Measurements from ENCODE around the gene GPR78. TPM values are rescaled to one million over a fixed set of nuclear protein-coding genes. Genes with fewer than 3 reads are reported as not detected.

The GPR78 gene
- total and polyA plus RNA-seq, 2 donors (not counting 1 experiment from before 2014, with no cell fraction given): 0.20 to 0.33 TPM

- H3K79me2 ChIP-seq (ENCODE audit: control insufficient read depth, insufficient read depth, low read length): no peaks in the 10 kb centered on the region
- no peaks in the 10 kb centered on the region for H4K20me1 ChIP-seq (ENCODE audit: control insufficient read depth, extremely low read depth, insufficient read depth, low read length)
- peaks cover 18% of the 10 kb centered on the region for H3K27me3 ChIP-seq (ENCODE audit: control insufficient read depth, insufficient read depth, low read length)
- H2AFZ ChIP-seq (ENCODE audit: low read length): no peak overlapping the region
- H3K4me2 ChIP-seq (ENCODE audit: extremely low read depth, insufficient read depth, low read length): no peak overlapping the region
- H3K9me3 ChIP-seq (ENCODE audit: control insufficient read depth, insufficient read depth, low read depth, low read length): no peaks in the 10 kb centered on the region
- H3K4me1 ChIP-seq (ENCODE audit: control insufficient read depth, extremely low read depth, insufficient read depth, low read length): peaks cover 3% of the 10 kb centered on the region
- no peak overlapping the region for H3K9ac ChIP-seq (ENCODE audit: insufficient read depth, low read length)
- H3K36me3 ChIP-seq (ENCODE audit: control insufficient read depth, insufficient read depth, low read length): no peaks in the 10 kb centered on the region
- TF ChIP-seq CTCF (conservative IDR thresholded peaks at IDR 0.05 in 1 of 2, IDR thresholded peaks at IDR 0.05 in 1 of 2; ENCODE audit: low read depth in 1 of 2, low read length in 2 of 2) (no peak), EZH2 (IDR thresholded peaks at IDR 0.05; ENCODE audit: low read length, missing control alignments) (no peak)
- H3K4me3 ChIP-seq (replicated peaks in 1 of 4; ENCODE audit: control extremely low read depth in 1 of 4, insufficient read depth in 1 of 4, low read depth in 3 of 4, low read length in 4 of 4): no peak overlapping the region
- no peak for DNase-seq (ENCODE audit: low read depth in 2 of 2)
- H3K27ac ChIP-seq (ENCODE audit: insufficient read depth, low read length): no peak overlapping the region
These were observed 10.9 kb downstream of the GPR78 start for GRCh38 chr4:8591114-8591513.

GRCh38 chr4:8591626-8592365 is 11.6 kb downstream of the GPR78 start:
- no peak for DNase-seq (ENCODE audit: low read depth in 2 of 2)
- no peak overlapping the region for H3K9ac ChIP-seq (ENCODE audit: insufficient read depth, low read length)
- H3K4me3 ChIP-seq (replicated peaks in 1 of 4; ENCODE audit: control extremely low read depth in 1 of 4, insufficient read depth in 1 of 4, low read depth in 3 of 4, low read length in 4 of 4): peak overlapping the region in 1 of 4 experiments; percentile 63
- H3K4me1 ChIP-seq (ENCODE audit: control insufficient read depth, extremely low read depth, insufficient read depth, low read length): peaks cover 3% of the 10 kb centered on the region
- no peaks in the 10 kb centered on the region for H3K9me3 ChIP-seq (ENCODE audit: control insufficient read depth, insufficient read depth, low read depth, low read length)
- no peak overlapping the region for H2AFZ ChIP-seq (ENCODE audit: low read length)
- H3K4me2 ChIP-seq (ENCODE audit: extremely low read depth, insufficient read depth, low read length): no peak overlapping the region
- H3K27ac ChIP-seq (ENCODE audit: insufficient read depth, low read length): no peak overlapping the region
- TF ChIP-seq EZH2 (IDR thresholded peaks at IDR 0.05; ENCODE audit: low read length, missing control alignments) (no peak), CTCF (conservative IDR thresholded peaks at IDR 0.05 in 1 of 2, IDR thresholded peaks at IDR 0.05 in 1 of 2; ENCODE audit: low read depth in 1 of 2, low read length in 2 of 2) (no peak)
- H4K20me1 ChIP-seq (ENCODE audit: control insufficient read depth, extremely low read depth, insufficient read depth, low read length): no peaks in the 10 kb centered on the region
- no peaks in the 10 kb centered on the region for H3K36me3 ChIP-seq (ENCODE audit: control insufficient read depth, insufficient read depth, low read length)
- H3K79me2 ChIP-seq (ENCODE audit: control insufficient read depth, insufficient read depth, low read length): no peaks in the 10 kb centered on the region
- peaks cover 18% of the 10 kb centered on the region for H3K27me3 ChIP-seq (ENCODE audit: control insufficient read depth, insufficient read depth, low read length)

- H3K4me3 ChIP-seq (replicated peaks in 1 of 4; ENCODE audit: control extremely low read depth in 1 of 4, insufficient read depth in 1 of 4, low read depth in 3 of 4, low read length in 4 of 4): peak within 1 kb of the TSS; percentile 16 to 63 (median 30)
- peak within 1 kb of the TSS; percentile 55 for H3K9ac ChIP-seq (ENCODE audit: insufficient read depth, low read length)
- no peaks in the 10 kb centered on the region for H3K79me2 ChIP-seq (ENCODE audit: control insufficient read depth, insufficient read depth, low read length)
- no peaks in the 10 kb centered on the region for H4K20me1 ChIP-seq (ENCODE audit: control insufficient read depth, extremely low read depth, insufficient read depth, low read length)
- H2AFZ ChIP-seq (ENCODE audit: low read length): no peak within 1 kb of the TSS
- H3K36me3 ChIP-seq (ENCODE audit: control insufficient read depth, insufficient read depth, low read length): no peaks in the 10 kb centered on the region
- peaks cover 18% of the 10 kb centered on the region for H3K27me3 ChIP-seq (ENCODE audit: control insufficient read depth, insufficient read depth, low read length)
- no peak within 1 kb of the TSS for H3K4me2 ChIP-seq (ENCODE audit: extremely low read depth, insufficient read depth, low read length)
- H3K9me3 ChIP-seq (ENCODE audit: control insufficient read depth, insufficient read depth, low read depth, low read length): no peaks in the 10 kb centered on the region
- TF ChIP-seq EZH2 (IDR thresholded peaks at IDR 0.05; ENCODE audit: low read length, missing control alignments) (no peak), CTCF (conservative IDR thresholded peaks at IDR 0.05 in 1 of 2, IDR thresholded peaks at IDR 0.05 in 1 of 2; ENCODE audit: low read depth in 1 of 2, low read length in 2 of 2) (no peak)
- peak; percentile 11 to 57 for DNase-seq (ENCODE audit: low read depth in 2 of 2)
- H3K4me1 ChIP-seq (ENCODE audit: control insufficient read depth, extremely low read depth, insufficient read depth, low read length): peaks cover 3% of the 10 kb centered on the region
- no peak within 1 kb of the TSS for H3K27ac ChIP-seq (ENCODE audit: insufficient read depth, low read length)
These were observed 12.4 kb downstream of the GPR78 start, which contains the start of gene CPZ for GRCh38 chr4:8592366-8593263. Gene CPZ, plus strand, starts transcription at chr4:8592765. Its CDS starts 69 bp downstream, at chr4:8592834.

All from fibroblast of lung (primary cell).